Astrocyte (in vitro differentiated cells and primary cell): ENCODE data around the gene SCLT1. TPM values are rescaled to one million over a fixed set of nuclear protein-coding genes. Genes with fewer than 3 reads are reported as not detected.
A peak's percentile ranks its signal among the peaks of the same experiment; 100 is the strongest.

ENCODE experiments used
- DNase-seq: peaks from one replicate; pipeline ENCODE4 v3.0.0-alpha.2; 2010; ENCODE audit warnings: low read depth
- FAIRE-seq: peaks from 2 replicates; lab custom pipeline; 2011; peaks lifted over from hg19 to GRCh38; lab: Jason Lieb, UNC
- H2AFZ ChIP-seq: 2 replicates; pipeline ENCODE4 v1.6.0; 2012; ENCODE audit warnings: low read depth, low read length, inconsistent platforms
- H3K27ac ChIP-seq: 2 replicates; pipeline ENCODE4 v1.5.1; 2011; ENCODE audit warnings: low read depth, low read length, inconsistent platforms
- H3K27me3 ChIP-seq: 2 replicates; pipeline ENCODE4 v1.6.0; 2011; ENCODE audit warnings: low read length, inconsistent platforms; ENCODE audit not compliant: insufficient read depth
- H3K36me3 ChIP-seq: 2 replicates; pipeline ENCODE4 v1.5.1; 2011; ENCODE audit warnings: low read length, inconsistent platforms; ENCODE audit not compliant: insufficient read depth
- H3K4me1 ChIP-seq: 2 replicates; pipeline ENCODE4 v1.5.1; 2011; ENCODE audit warnings: low read length, inconsistent platforms; ENCODE audit not compliant: insufficient read depth
- H3K4me2 ChIP-seq: 2 replicates; pipeline ENCODE4 v1.6.0; 2012; ENCODE audit warnings: low read length, inconsistent platforms
- H3K4me3 ChIP-seq: 2 replicates; pipeline ENCODE4 v1.5.1; 2011; ENCODE audit warnings: low read depth, mild to moderate bottlenecking, low read length, inconsistent platforms; ENCODE audit not compliant: insufficient read depth
- H3K79me2 ChIP-seq: 2 replicates; pipeline ENCODE4 v1.6.0; 2012; ENCODE audit warnings: mild to moderate bottlenecking, low read length, inconsistent platforms; ENCODE audit not compliant: insufficient read depth
- H3K9ac ChIP-seq: 2 replicates; pipeline ENCODE4 v1.6.0; 2012; ENCODE audit warnings: mild to moderate bottlenecking, low read length, inconsistent platforms
- H3K9me3 ChIP-seq: 2 replicates; pipeline ENCODE4 v1.5.1; 2012; ENCODE audit warnings: low read depth, mild to moderate bottlenecking, low read length, inconsistent platforms; ENCODE audit not compliant: insufficient read depth
- H4K20me1 ChIP-seq: 2 replicates; pipeline ENCODE4 v1.6.0; 2012; ENCODE audit warnings: low read length, inconsistent platforms; ENCODE audit not compliant: insufficient read depth
- H3K27ac Mint-ChIP-seq: one replicate; pipeline ENCODE4 v1.8.0; 2021; ENCODE audit warnings: mild to moderate bottlenecking, mixed read lengths; ENCODE audit not compliant: unreplicated experiment
- H3K27me3 Mint-ChIP-seq: one replicate; pipeline ENCODE4 v1.8.0; 2021; ENCODE audit warnings: low read depth, mixed read lengths; ENCODE audit not compliant: unreplicated experiment
- H3K36me3 Mint-ChIP-seq: one replicate; pipeline ENCODE4 v1.8.0; 2021; ENCODE audit warnings: low read depth, mixed read lengths; ENCODE audit not compliant: unreplicated experiment
- H3K4me1 Mint-ChIP-seq: one replicate; pipeline ENCODE4 v1.8.0; 2021; ENCODE audit warnings: low read depth, mixed read lengths; ENCODE audit not compliant: unreplicated experiment
- H3K4me3 Mint-ChIP-seq: one replicate; pipeline ENCODE4 v1.8.0; 2021; ENCODE audit warnings: mild to moderate bottlenecking, moderate library complexity, mixed read lengths; ENCODE audit not compliant: unreplicated experiment
- H3K9me3 Mint-ChIP-seq: one replicate; pipeline ENCODE4 v1.8.0; 2021; ENCODE audit warnings: mild to moderate bottlenecking, mixed read lengths; ENCODE audit not compliant: unreplicated experiment
- CTCF ChIP-seq: IDR thresholded peaks from 2 replicates; pipeline ENCODE4 v1.5.1; 2011; ENCODE audit warnings: low read depth, mild to moderate bottlenecking, inconsistent platforms, low read length, moderate library complexity; ENCODE audit not compliant: insufficient read depth
- EZH2 ChIP-seq: IDR thresholded peaks from 2 replicates; pipeline ENCODE4 v1.6.1; 2012; ENCODE audit warnings: mild to moderate bottlenecking, low read length, inconsistent platforms; ENCODE audit not compliant: insufficient read depth
- total RNA-seq: library from RNA; stranded (reverse); gene quantifications from 2 replicates; pipeline ENCODE4 v1.2.1, GENCODE V29; 2021

The SCLT1 gene
- total RNA-seq, 1 donor from 2014 or later, result 11.3 TPM

- peak within 1 kb of the TSS; percentile 94 for H3K27ac ChIP-seq
- H3K4me1 ChIP-seq, result peaks cover 6% of the 10 kb centered on the region
- H3K4me3 ChIP-seq, result peak within 1 kb of the TSS; percentile 92
- Mint-ChIP-seq H3K4me1 (peaks cover 4% of the 10 kb centered on the region), H3K4me3 (peak within 1 kb of the TSS; percentile 99), H3K9me3 (no peaks in the 10 kb centered on the region), H3K27ac (peak within 1 kb of the TSS; percentile 98), H3K36me3 (no peaks in the 10 kb centered on the region), H3K27me3 (no peaks in the 10 kb centered on the region)
- peak within 1 kb of the TSS; percentile 86 for H3K4me2 ChIP-seq
- H3K9me3 ChIP-seq, result no peaks in the 10 kb centered on the region
- H4K20me1 ChIP-seq, result peaks cover 8% of the 10 kb centered on the region
- no peak for TF ChIP-seq EZH2
- no peak for TF ChIP-seq CTCF
- FAIRE-seq (peak; percentile 20), DNase-seq (peak; percentile 52)
- peaks cover 19% of the 10 kb centered on the region for H3K79me2 ChIP-seq
- peak within 1 kb of the TSS; percentile 92 for H3K9ac ChIP-seq
- no peaks in the 10 kb centered on the region for H3K27me3 ChIP-seq
- H3K36me3 ChIP-seq, result no peaks in the 10 kb centered on the region
- peak within 1 kb of the TSS; percentile 96 for H2AFZ ChIP-seq
These were observed 2.6 kb upstream of the SCLT1 start, which contains the start of gene C4orf33 for GRCh38 chr4:129095811-129096454. Gene C4orf33, plus strand, starts transcription at chr4:129096152. Its CDS starts 6,459 bp downstream, at chr4:129102611.

GRCh38 chr4:129094347-129094746, 1.0 kb upstream of the SCLT1 start:
- Mint-ChIP-seq H3K36me3 (no peaks in the 10 kb centered on the region), H3K4me1 (peaks cover 6% of the 10 kb centered on the region), H3K27ac (no peak overlapping the region), H3K4me3 (no peak overlapping the region), H3K27me3 (no peaks in the 10 kb centered on the region), H3K9me3 (no peaks in the 10 kb centered on the region)
- no peak for DNase-seq
- H3K9ac ChIP-seq, result peak overlapping the region; percentile 97
- peak overlapping the region; percentile 83 for H3K4me2 ChIP-seq
- no peak overlapping the region for H2AFZ ChIP-seq
- H4K20me1 ChIP-seq, result peaks cover 8% of the 10 kb centered on the region
- no peak for FAIRE-seq
- peaks cover 6% of the 10 kb centered on the region for H3K4me1 ChIP-seq
- H3K36me3 ChIP-seq, result no peaks in the 10 kb centered on the region
- H3K27me3 ChIP-seq, result no peaks in the 10 kb centered on the region
- TF ChIP-seq CTCF (no peak), EZH2 (no peak)
- peak overlapping the region; percentile 99 for H3K4me3 ChIP-seq
- no peak overlapping the region for H3K27ac ChIP-seq
- H3K79me2 ChIP-seq, result peaks cover 35% of the 10 kb centered on the region
- H3K9me3 ChIP-seq, result no peaks in the 10 kb centered on the region

GRCh38 chr4:129092631-129093190, 628 bp downstream of the SCLT1 start:
- Histone ChIP-seq H3K79me2 (peaks cover 49% of the 10 kb centered on the region), H3K36me3 (no peaks in the 10 kb centered on the region), H3K27me3 (no peaks in the 10 kb centered on the region), H3K4me3 (peak overlapping the region; percentile 99), H3K9ac (peak overlapping the region; percentile 97), H3K9me3 (no peaks in the 10 kb centered on the region), H2AFZ (peak overlapping the region; percentile 87), H3K4me2 (peak overlapping the region; percentile 83), H4K20me1 (peaks cover 8% of the 10 kb centered on the region), H3K4me1 (peaks cover 6% of the 10 kb centered on the region), H3K27ac (peak overlapping the region; percentile 97)
- no peak for FAIRE-seq
- H3K36me3 Mint-ChIP-seq, result peaks cover 2% of the 10 kb centered on the region
- TF ChIP-seq CTCF (no peak), EZH2 (no peak)
- H3K27ac Mint-ChIP-seq, result no peak overlapping the region
- H3K4me1 Mint-ChIP-seq, result peaks cover 6% of the 10 kb centered on the region
- peak; percentile 13 for DNase-seq
- H3K9me3 Mint-ChIP-seq, result no peaks in the 10 kb centered on the region
- no peak overlapping the region for H3K4me3 Mint-ChIP-seq
- H3K27me3 Mint-ChIP-seq, result no peaks in the 10 kb centered on the region
